ENCODE results near the gene C8A. TPM values are rescaled to one million over a fixed set of nuclear protein-coding genes. Genes with fewer than 3 reads are reported as not detected.

Gene C8A
- total and polyA plus RNA-seq, 2 of the 13 experiments (the other 11 are each of a cell fraction or from before 2014, with no cell fraction given) = 10.5 to 15.0 TPM

DNA sequence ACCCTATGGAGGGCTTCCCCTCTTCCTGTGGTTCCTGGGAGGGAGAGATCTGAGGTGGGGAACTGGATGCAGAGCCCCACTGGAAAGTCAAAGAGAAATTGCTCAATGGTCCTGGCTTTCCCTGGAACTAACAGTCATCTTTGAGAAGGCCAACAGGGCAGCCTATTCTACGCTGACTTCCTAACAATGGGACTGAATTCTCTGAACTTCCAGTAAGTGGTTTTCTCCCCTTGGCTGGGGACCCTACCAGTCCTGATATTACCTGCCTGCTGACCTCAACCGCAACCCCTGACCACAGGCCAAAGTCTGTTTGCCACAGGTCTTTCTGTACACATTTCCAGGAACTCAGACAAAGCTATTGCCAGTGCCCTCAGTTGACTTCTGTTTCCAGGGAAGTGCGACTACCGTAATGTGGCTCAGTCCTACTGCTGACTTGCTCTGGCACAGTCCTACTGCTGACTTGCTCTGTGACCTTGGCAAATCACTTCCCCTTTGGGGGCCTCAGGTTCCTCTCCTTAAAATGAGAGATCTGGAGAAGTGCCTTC lies 55.9 kb downstream of the C8A start (continued):
- TF ChIP-seq, protein P1, sequence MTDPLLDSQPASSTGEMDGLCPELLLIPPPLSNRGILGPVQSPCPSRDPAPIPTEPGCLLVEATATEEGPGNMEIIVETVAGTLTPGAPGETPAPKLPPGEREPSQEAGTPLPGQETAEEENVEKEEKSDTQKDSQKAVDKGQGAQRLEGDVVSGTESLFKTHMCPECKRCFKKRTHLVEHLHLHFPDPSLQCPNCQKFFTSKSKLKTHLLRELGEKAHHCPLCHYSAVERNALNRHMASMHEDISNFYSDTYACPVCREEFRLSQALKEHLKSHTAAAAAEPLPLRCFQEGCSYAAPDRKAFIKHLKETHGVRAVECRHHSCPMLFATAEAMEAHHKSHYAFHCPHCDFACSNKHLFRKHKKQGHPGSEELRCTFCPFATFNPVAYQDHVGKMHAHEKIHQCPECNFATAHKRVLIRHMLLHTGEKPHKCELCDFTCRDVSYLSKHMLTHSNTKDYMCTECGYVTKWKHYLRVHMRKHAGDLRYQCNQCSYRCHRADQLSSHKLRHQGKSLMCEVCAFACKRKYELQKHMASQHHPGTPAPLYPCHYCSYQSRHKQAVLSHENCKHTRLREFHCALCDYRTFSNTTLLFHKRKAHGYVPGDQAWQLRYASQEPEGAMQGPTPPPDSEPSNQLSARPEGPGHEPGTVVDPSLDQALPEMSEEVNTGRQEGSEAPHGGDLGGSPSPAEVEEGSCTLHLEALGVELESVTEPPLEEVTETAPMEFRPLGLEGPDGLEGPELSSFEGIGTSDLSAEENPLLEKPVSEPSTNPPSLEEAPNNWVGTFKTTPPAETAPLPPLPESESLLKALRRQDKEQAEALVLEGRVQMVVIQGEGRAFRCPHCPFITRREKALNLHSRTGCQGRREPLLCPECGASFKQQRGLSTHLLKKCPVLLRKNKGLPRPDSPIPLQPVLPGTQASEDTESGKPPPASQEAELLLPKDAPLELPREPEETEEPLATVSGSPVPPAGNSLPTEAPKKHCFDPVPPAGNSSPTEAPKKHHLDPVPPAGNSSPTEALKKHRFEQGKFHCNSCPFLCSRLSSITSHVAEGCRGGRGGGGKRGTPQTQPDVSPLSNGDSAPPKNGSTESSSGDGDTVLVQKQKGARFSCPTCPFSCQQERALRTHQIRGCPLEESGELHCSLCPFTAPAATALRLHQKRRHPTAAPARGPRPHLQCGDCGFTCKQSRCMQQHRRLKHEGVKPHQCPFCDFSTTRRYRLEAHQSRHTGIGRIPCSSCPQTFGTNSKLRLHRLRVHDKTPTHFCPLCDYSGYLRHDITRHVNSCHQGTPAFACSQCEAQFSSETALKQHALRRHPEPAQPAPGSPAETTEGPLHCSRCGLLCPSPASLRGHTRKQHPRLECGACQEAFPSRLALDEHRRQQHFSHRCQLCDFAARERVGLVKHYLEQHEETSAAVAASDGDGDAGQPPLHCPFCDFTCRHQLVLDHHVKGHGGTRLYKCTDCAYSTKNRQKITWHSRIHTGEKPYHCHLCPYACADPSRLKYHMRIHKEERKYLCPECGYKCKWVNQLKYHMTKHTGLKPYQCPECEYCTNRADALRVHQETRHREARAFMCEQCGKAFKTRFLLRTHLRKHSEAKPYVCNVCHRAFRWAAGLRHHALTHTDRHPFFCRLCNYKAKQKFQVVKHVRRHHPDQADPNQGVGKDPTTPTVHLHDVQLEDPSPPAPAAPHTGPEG (CRISPR knock-in tag; IDR thresholded peaks at IDR 0.05) = 0 out of 2 replicates have a peak, but pooled peaks have one; percentile 56
- peak; percentile 97 for TF ChIP-seq ELF3 (CRISPR knock-in tag; IDR thresholded peaks at IDR 0.05)
- TF ChIP-seq ZNF337 (CRISPR knock-in tag; IDR thresholded peaks at IDR 0.05; ENCODE audit: borderline replicate concordance, low read depth) = no peak
- TF ChIP-seq FIP1L1 (IDR thresholded peaks at IDR 0.05; ENCODE audit: borderline replicate concordance, insufficient read depth, low read depth, low read length) = no peak
- TF ChIP-seq ZNF44 (CRISPR knock-in tag; IDR thresholded peaks at IDR 0.05) = no peak
- TF ChIP-seq, protein P2, sequence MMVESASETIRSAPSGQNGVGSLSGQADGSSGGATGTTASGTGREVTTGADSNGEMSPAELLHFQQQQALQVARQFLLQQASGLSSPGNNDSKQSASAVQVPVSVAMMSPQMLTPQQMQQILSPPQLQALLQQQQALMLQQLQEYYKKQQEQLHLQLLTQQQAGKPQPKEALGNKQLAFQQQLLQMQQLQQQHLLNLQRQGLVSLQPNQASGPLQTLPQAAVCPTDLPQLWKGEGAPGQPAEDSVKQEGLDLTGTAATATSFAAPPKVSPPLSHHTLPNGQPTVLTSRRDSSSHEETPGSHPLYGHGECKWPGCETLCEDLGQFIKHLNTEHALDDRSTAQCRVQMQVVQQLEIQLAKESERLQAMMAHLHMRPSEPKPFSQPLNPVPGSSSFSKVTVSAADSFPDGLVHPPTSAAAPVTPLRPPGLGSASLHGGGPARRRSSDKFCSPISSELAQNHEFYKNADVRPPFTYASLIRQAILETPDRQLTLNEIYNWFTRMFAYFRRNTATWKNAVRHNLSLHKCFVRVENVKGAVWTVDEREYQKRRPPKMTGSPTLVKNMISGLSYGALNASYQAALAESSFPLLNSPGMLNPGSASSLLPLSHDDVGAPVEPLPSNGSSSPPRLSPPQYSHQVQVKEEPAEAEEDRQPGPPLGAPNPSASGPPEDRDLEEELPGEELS (CRISPR knock-in tag; IDR thresholded peaks at IDR 0.05) = peak; percentile 94
- TF ChIP-seq ZNF317 (CRISPR knock-in tag; IDR thresholded peaks at IDR 0.05) = peak; percentile 74
- TF ChIP-seq ZNF431 (CRISPR knock-in tag; IDR thresholded peaks at IDR 0.05; ENCODE audit: borderline replicate concordance, low read depth) = 0 out of 2 replicates have a peak, but pooled peaks have one; percentile 41
- peak; percentile 34 for TF ChIP-seq HNRNPLL (IDR thresholded peaks at IDR 0.05; ENCODE audit: low read depth, low read length, poor library complexity, severe bottlenecking)
- TF ChIP-seq, protein P3, sequence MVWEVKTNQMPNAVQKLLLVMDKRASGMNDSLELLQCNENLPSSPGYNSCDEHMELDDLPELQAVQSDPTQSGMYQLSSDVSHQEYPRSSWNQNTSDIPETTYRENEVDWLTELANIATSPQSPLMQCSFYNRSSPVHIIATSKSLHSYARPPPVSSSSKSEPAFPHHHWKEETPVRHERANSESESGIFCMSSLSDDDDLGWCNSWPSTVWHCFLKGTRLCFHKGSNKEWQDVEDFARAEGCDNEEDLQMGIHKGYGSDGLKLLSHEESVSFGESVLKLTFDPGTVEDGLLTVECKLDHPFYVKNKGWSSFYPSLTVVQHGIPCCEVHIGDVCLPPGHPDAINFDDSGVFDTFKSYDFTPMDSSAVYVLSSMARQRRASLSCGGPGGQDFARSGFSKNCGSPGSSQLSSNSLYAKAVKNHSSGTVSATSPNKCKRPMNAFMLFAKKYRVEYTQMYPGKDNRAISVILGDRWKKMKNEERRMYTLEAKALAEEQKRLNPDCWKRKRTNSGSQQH (CRISPR knock-in tag; IDR thresholded peaks at IDR 0.05; ENCODE audit: low read depth) = peak; percentile 92
- TF ChIP-seq, protein P4, sequence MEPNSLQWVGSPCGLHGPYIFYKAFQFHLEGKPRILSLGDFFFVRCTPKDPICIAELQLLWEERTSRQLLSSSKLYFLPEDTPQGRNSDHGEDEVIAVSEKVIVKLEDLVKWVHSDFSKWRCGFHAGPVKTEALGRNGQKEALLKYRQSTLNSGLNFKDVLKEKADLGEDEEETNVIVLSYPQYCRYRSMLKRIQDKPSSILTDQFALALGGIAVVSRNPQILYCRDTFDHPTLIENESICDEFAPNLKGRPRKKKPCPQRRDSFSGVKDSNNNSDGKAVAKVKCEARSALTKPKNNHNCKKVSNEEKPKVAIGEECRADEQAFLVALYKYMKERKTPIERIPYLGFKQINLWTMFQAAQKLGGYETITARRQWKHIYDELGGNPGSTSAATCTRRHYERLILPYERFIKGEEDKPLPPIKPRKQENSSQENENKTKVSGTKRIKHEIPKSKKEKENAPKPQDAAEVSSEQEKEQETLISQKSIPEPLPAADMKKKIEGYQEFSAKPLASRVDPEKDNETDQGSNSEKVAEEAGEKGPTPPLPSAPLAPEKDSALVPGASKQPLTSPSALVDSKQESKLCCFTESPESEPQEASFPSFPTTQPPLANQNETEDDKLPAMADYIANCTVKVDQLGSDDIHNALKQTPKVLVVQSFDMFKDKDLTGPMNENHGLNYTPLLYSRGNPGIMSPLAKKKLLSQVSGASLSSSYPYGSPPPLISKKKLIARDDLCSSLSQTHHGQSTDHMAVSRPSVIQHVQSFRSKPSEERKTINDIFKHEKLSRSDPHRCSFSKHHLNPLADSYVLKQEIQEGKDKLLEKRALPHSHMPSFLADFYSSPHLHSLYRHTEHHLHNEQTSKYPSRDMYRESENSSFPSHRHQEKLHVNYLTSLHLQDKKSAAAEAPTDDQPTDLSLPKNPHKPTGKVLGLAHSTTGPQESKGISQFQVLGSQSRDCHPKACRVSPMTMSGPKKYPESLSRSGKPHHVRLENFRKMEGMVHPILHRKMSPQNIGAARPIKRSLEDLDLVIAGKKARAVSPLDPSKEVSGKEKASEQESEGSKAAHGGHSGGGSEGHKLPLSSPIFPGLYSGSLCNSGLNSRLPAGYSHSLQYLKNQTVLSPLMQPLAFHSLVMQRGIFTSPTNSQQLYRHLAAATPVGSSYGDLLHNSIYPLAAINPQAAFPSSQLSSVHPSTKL (CRISPR knock-in tag; IDR thresholded peaks at IDR 0.05) = peak; percentile 100
- no peak; the same call in 1 of the 2 replicates for TF ChIP-seq ZSCAN29 (CRISPR knock-in tag; conservative IDR thresholded peaks at IDR 0.05)
- peak in 1 of 2 experiments; percentile 8; a peak in 2 of 4 replicates for TF ChIP-seq MAFK (conservative IDR thresholded peaks at IDR 0.05 in 1 of 2, IDR thresholded peaks at IDR 0.05 in 1 of 2; ENCODE audit: low read length in 2 of 2)
- TF ChIP-seq ZSCAN30 (CRISPR knock-in tag; IDR thresholded peaks at IDR 0.05) = no peak
- TF ChIP-seq SP2 (CRISPR knock-in tag; IDR thresholded peaks at IDR 0.05) = no peak
- peak; percentile 91 for TF ChIP-seq PITX1 (CRISPR knock-in tag; IDR thresholded peaks at IDR 0.05)

All from HepG2 (cell line).